ENCODE results near the gene LSMEM2. TPM values are rescaled to one million over a fixed set of nuclear protein-coding genes. Genes with fewer than 3 reads are reported as not detected.

Gene LSMEM2
- total and polyA plus RNA-seq, 2 of the 8 experiments (the other 6 are each of a cell fraction or from before 2014, with no cell fraction given) = 0.58 to 0.68 TPM

DNA sequence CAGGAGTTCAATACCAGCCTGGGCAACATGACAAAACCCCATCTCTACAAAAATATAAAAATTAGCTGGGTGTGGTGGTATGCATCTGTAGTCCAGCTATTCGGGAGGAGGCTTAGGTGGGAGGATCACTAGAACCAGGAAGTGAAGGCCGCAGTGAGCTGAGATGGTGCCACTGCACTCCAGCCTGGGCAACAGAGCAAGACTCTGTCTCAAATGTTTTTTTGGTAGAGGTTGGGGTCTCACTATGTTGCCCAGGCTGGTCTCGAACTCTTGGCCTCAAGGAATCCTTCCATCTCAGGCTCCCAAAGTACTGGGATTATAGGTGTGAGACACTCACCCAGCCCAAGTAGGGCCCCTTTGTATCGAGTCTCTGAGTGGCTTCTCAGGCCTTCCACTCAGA lies 15.2 kb downstream of the LSMEM2 start (continued):
- TF ChIP-seq CBX8 (IDR thresholded peaks at IDR 0.05; ENCODE audit: borderline replicate concordance, low read depth, low read length) = no peak
- TF ChIP-seq, protein P1, sequence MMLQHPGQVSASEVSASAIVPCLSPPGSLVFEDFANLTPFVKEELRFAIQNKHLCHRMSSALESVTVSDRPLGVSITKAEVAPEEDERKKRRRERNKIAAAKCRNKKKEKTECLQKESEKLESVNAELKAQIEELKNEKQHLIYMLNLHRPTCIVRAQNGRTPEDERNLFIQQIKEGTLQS (IDR thresholded peaks at IDR 0.05; ENCODE audit: insufficient read depth, low read depth, low read length) = no peak
- no peak for TF ChIP-seq SP1 (IDR thresholded peaks at IDR 0.05; ENCODE audit: low read depth, low read length)
- no peak for TF ChIP-seq GABPA (IDR thresholded peaks at IDR 0.05; ENCODE audit: borderline replicate concordance, insufficient read depth, low read length)
- TF ChIP-seq RAD21 (IDR thresholded peaks at IDR 0.05 in 1 of 2, conservative IDR thresholded peaks at IDR 0.05 in 1 of 2; ENCODE audit: low read depth in 2 of 2, low read length in 2 of 2) = no peak
- TF ChIP-seq ASH2L (IDR thresholded peaks at IDR 0.05; ENCODE audit: low read length) = no peak
- TF ChIP-seq RNF2 (IDR thresholded peaks at IDR 0.05; ENCODE audit: borderline replicate concordance, low read depth, low read length, missing control alignments, poor library complexity, severe bottlenecking) = no peak
- TF ChIP-seq E2F6 (IDR thresholded peaks at IDR 0.05) = no peak
- TF ChIP-seq JUN (IDR thresholded peaks at IDR 0.05; ENCODE audit: low read depth, low read length) = no peak
